Endometrial microvascular endothelial cells (primary cell): Measurements from ENCODE around the gene C1R. TPM values are rescaled to one million over a fixed set of nuclear protein-coding genes. Genes with fewer than 3 reads are reported as not detected.

Experiments
- in situ Hi-C: cut with HindIII; loops from 2 replicates; pipeline ENCODE4 v1.10.0; 2017; ENCODE audit warnings: low sequenced_read_pairs, low pct_unique_long_range_greater_than_20kb; ENCODE audit errors: inconsistent ontology term
- total RNA-seq: library from RNA; depleted of rRNA; stranded (reverse); fragments of >200 nt; gene quantifications from one replicate; pipeline ENCODE4 v1.2.3, GENCODE V29; 2015; ENCODE audit errors: inconsistent ontology term

C1R gene
- total RNA-seq, 1 donor from 2014 or later, result 8.8 TPM

DNA sequence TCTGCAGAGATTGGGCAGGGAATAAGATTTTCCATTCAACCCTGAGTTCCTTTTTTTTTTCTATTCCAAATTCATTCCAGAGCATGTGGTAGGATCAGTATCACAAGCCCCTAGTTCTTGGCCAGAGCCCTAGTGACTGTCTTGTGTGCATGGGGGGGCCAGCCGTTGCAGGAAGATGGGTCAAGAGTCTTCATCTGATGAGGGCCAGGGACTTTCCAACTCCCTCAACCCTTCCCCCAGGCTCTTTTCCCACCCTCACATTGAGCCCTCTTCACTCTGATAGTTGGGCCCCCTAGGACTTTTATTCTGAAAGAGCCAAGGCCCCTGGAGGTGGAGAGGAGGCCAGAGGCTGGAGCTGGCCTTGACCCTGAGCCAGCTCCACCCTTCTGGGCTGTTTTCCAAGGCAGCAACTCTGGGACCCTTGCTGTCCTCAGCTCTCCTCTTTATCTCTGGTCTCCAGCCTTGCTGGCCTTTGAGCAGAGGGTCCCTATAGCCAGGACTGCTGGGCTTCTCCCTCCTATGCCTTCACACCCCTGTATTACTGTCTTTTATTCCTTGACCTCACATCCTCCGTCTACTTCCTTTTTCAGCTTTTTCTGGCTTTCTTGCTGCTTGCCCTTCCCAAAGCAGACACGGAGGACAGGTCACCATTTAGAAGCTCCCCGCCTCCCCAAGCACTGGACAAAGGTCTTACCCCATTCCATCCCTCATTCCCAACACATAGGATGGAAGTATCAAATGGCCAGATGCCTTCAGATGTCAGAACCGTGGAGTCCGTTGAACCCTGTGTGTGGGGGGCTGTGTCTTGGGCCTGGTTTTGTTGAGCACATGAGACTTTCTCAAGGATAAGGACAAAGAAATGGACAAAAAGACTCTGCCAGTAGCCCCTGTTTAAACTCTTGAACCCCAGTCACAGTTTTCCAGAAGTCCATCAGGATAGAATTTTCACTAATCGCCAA is 30.8 kb upstream of the C1R start:
- in situ Hi-C loops, result loop anchor here (25.0 kb wide), 1 partner anchor 111 kb away; the partner anchor contains the start of gene LPCAT3

DNA sequence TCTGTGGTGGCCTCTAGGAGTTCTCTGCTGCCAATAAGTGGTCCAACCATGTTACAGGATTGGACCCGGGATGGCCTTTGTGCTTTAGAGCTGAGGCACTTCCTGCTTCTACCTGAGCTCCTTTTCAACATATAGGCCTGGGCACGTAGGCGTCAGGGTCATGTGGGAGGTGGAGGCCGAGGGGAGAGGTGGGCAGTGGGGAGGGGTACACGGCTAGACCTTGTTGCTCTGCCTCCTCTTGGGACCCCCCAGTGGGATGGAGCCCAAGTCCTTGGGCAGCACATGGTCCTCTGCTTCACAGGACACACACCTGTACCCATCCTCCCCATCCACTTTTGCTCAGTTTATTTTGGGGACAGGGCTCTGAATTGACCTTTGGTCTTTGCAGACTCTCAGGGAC is 29.1 kb upstream of the C1R start:
- in situ Hi-C loops, result loop anchor here (25.0 kb wide), 1 partner anchor 109 kb away; the partner anchor contains the start of gene LPCAT3

DNA sequence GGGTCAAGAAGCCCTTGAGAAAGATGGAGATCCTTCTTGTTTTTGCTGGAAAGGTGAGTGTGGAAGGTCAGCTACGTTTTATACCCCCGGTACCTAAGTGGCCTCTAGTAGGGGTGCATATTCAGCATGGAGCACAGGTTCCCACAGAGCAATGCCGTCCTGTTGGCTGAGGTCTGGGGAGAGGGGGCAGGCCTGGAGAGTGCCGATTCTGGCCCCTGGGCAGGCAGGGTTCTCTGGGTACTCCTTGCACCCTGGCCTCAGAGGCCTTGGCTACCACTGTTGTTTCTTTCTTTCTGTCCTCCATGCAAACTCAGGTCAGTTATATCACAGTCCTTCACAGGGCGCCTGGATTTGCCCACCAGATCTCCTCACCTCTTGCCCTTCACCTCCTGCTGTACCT is 27.9 kb upstream of the C1R start:
- in situ Hi-C loops, result loop anchor here (25.0 kb wide), 1 partner anchor 108 kb away; the partner anchor contains the start of gene LPCAT3

DNA sequence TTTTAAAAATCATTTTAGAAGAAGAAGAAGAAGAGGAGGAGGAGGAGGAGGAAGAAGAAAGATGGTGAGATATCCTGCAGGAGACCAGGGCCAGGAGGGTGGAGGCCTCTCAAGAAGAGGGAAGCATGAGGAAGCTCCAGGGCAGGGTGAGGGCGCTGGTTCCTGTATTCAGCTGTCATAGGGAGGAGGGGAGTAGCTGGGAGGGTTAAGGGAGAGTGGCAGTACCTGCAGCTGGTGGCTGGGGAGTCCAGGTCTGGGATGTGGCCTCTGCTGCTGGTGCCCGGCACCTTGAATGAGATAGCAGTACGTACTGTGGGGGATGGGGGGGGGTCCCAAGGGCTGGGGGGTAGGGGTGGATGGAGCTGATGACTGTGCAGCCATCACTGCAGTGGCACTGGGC is 26.6 kb upstream of the C1R start:
- in situ Hi-C loops, result loop anchor here (25.0 kb wide), 1 partner anchor 107 kb away; the partner anchor contains the start of gene LPCAT3

DNA sequence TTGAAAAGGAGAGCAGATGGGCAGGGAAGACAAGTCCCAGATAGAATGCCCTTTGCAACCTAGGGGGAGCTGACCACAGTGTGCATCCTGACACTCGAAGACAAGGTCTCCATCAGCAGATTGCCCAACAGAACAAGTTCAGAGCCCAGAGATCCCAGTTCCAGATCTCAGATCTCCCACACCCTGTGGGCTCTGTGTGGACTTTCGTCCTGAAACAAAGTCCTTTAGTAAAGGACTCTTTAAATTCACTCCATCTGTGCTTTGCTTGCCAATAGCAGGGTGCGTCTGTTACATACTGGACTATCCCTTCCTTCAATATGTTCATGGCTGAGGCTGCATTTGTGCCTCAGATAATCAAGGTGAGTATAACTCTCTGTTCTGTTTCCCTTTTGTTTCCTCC is 25.4 kb upstream of the C1R start:
- in situ Hi-C loops, result loop anchor here (25.0 kb wide), 1 partner anchor 105 kb away; the partner anchor contains the start of gene LPCAT3

DNA sequence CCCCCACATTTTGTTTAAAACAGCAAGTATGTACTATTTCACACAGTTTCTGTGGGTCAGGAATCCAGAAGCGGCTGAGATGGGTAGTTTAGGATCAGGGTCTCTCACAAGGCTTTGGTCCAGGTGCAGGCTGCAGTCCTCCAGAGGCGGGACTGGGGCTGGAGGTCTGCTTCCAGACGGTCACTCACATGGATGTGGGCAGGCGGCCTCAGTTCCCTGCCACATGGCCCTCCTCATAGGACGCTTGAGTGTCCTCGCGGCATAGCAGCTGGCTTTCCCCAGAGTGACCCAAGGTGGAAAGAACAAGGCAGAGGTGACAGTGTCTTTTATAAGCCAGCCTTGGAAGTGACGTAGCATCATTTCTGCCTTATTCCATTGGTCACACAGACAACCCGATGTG is 24.7 kb upstream of the C1R start:
- in situ Hi-C loops, result loop anchor here (25.0 kb wide), 1 partner anchor 105 kb away; the partner anchor contains the start of gene LPCAT3

DNA sequence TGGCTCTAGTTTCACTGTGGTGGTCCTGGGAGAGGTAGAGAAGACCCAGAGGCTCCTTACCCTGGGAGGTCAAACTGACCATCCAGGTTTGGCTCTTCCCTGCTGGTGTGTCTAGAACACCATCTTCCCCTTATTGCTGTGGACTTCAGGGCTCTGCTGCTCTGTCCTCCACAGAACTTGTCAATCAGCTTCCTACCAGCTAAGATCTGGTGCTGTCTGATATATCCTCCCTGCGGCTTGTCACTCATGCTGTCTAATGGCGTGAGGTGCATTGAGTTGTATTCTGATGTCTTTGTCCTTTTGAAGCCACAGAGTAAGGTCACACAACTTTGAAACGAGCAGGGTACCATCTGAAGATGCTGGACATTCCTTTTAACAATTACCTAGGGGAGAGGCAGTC is 24.0 kb upstream of the C1R start:
- in situ Hi-C loops, result loop anchor here (25.0 kb wide), 1 partner anchor 104 kb away; the partner anchor contains the start of gene LPCAT3

DNA sequence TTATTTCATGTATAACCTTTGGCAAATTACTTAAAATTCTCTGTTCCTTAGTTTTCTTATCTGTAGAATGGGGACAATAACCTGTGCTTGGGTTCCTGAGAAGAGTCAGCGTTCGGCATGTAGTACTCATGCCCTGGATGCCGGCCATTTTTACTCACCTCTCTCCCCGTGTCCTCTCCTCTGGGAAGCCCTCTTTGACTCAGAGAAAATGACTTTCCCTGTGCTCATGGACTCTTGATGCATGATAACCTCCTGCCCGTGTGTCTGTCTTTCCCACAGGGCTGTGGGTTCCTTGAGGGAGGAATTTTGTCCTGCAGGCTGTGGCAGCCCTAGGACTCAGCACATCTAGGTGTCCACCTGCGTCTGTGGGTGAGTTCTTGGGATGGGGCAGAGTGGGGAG is 22.6 kb upstream of the C1R start:
- in situ Hi-C loops, result loop anchor here (25.0 kb wide), 1 partner anchor 103 kb away; the partner anchor contains the start of gene LPCAT3

DNA sequence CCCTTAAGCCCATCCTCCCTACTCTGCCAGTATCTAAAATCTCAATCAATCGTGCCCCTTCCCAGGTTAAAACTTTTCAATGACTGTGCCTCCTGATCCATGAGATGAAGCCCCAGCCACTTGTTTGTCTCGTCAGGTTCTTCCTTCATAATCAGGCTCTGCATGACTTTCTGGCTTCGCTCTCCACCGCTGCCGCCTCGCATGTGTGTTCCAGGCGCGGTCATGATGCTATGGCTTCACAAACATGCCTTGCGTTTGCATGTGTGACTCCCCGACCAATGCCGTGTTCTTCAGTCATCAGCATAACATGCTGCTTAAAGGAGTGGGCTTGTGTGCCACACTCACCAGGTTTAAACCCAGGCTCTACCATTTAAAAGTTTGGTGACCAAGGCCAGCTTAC is 21.8 kb upstream of the C1R start:
- in situ Hi-C loops, result loop anchor here (25.0 kb wide), 1 partner anchor 102 kb away; the partner anchor contains the start of gene LPCAT3

DNA sequence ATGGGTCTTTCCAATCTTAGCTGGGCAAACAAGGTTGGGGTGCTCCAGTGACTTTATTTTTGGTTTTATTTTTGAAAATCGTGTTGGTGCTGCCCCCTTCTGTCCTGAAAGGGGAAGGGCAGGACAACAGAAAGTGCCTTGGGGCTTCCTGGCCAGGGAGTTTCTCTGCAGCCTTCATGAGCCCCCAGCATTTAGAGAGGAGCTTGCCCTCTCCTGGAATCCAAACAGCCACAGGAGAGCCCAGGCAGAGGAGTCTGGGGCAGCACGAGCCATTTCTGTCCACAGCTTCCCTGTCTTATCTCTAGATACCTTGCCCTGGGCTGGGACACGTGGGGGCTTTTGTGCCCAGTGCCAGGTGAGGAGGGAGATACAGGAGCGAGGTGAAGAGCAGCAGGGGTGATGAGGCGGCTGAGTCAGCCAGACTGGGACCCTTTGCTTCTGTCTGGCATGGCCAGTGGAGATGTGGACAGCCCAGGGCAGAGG is 21.2 kb upstream of the C1R start:
- in situ Hi-C loops, result loop anchor here (25.0 kb wide), 1 partner anchor 101 kb away; the partner anchor contains the start of gene LPCAT3

DNA sequence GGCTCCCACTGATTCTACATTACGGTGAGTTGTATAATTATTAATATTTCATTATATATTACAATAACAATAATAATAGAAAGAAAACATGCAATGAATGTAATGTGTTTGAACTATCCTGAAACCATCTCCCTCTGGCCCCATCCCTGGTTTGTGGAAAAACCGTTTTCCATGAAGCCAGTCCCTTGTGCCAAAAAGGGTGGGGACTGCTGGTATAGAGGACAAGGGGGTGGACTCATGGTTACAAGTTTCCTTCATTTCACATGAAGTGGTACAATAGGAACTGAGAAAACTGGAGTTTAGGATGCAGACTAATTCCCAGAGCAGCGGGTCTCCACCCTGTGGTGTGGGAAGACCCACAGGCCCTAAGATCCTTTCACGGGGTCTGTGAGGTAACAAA is 19.8 kb upstream of the C1R start:
- in situ Hi-C loops, result loop anchor here (25.0 kb wide), 1 partner anchor 100 kb away; the partner anchor contains the start of gene LPCAT3

DNA sequence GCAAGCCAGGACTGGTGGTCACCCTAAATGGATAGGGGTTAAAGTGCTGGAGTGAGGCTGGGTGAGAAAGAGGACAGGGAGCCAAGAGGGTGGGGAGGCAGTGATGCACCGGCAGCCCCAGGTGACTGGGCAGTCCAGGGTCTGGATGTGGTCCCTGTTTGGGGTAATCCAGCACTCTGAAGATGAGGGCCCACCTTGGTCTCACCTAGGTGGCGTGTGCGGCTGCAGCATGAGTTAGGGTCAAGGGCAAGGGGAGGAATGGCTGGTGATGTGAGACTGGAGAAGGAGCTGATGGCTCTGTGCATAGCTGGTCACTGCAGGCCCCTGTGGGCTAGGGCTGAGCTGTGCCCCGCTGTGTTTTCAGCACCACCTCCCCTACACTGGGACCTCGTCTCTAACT is 18.4 kb upstream of the C1R start:
- in situ Hi-C loops, result loop anchor here (25.0 kb wide), 1 partner anchor 98 kb away; the partner anchor contains the start of gene LPCAT3

DNA sequence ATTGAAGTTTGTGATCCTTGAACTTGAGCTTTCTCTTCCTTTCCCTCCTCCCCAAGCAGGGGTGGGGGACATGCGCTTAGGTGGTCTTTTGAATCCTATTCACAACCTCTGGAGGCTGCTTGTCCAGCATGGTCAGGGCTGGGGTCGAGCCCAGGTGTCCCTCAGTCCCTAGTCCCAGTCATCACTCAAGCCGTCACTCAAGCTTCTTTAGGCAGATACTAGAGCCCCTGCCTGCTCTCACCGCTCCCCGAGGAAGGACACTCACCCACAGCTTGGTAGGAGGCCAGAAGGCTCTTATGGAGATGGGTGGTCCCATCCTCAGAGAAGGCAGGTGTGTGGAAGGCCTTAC is 17.3 kb upstream of the C1R start:
- in situ Hi-C loops, result loop anchor here (25.0 kb wide), 1 partner anchor 97 kb away; the partner anchor contains the start of gene LPCAT3

DNA sequence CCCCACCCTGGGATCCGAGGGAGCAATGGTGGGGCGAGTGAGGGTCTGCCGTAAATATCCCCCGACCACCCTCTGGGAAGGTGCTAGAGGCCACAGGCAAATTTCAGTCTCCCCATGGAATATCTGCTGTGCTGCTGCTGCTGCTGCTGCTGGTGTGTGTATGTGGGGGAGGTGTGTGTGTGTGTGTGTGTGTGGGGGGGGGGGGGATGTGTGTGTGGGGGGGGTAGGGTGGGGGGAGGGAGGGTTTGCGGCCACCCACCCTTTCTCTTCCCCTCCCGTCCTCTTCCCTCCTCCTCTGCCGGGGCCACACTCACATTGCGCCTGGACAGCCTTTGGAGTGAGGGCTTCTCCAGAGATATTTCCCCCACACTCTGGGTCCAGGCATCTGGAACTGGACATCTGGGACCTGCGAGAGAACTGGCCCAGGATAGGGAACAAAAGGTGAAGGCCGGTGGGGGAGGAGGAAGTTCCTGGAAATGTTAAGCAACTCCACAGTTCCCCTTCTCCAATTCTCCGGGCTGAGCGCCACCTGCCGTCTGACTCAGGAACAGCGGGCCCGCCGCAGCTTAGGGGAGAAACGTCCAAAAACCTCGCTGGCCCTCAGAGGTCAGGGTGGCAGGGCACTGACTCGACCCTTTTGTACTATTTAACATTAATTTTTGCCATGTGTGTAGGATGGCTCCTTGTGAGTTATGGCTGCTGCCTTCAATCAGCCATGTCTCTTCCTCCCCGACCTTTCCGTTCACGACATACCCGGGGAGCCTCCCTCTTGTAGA is 16.7 kb upstream of the C1R start, which contains the start of gene C1RL:
Gene C1RL, minus strand, starts transcription at position 419 of the 776 bp plus-strand sequence. Its CDS starts 34 bp downstream, at position 385.
- in situ Hi-C loops, result loop anchor here (25.0 kb wide), 1 partner anchor 97 kb away; the partner anchor contains the start of gene LPCAT3

DNA sequence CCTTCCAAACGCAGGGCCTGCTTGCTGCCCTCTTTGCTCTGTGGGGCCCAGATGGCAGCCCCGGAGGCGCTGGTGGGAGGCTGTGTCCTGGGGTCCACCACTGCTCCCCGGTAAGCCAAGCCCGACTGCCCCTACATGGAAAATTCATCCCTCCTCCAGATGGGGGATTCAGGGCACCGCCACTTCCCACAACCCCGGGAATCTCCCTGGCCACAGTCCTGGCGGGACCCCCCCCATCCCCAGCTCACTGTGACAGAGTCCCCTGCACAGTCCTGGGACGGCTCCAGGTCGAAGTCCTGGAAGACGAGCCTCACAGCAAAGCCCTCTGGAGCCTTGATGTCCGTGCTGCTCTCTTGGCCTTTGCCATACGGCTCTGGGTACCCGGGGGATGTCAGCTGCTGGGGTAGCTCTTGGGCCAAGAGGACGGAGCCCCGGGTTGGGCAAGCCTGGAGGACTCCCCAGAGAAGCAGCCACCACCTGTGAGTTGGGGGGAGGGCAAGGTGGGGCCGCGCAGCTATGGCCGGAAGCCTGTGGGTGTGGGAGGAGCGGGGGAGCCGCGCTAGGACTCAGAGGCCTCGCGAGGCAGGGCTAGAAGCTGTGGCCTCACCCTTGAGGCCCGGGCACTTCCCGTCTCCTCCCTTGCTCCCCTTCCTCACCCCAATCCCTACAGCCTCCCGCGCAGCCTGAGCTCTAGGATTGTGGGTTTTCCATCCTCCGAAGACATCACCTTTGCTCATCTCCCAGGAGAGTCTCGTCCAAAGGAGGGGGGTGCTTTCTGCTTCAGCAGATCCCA is 16.0 kb upstream of the C1R start:
- in situ Hi-C loops, result loop anchor here (25.0 kb wide), 1 partner anchor 96 kb away; the partner anchor contains the start of gene LPCAT3

DNA sequence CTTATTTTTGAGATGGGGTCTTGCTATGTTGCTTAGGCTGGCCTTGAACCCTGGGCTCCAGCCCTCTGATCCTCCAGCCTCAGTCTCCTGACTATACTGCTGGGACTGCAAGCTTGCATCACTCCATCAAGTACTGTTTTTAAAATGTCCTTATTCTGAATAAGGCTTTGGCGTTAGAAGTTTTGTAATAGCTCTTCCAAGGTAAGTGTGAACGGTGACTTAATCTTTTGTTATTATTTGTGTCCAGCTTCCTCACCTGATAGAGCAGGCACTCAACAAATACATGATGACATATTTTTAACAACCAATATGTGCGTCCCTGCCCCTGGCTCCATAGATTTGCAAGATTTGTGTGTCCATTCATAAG is 15.4 kb upstream of the C1R start:
- in situ Hi-C loops, result loop anchor here (25.0 kb wide), 1 partner anchor 95 kb away; the partner anchor contains the start of gene LPCAT3

DNA sequence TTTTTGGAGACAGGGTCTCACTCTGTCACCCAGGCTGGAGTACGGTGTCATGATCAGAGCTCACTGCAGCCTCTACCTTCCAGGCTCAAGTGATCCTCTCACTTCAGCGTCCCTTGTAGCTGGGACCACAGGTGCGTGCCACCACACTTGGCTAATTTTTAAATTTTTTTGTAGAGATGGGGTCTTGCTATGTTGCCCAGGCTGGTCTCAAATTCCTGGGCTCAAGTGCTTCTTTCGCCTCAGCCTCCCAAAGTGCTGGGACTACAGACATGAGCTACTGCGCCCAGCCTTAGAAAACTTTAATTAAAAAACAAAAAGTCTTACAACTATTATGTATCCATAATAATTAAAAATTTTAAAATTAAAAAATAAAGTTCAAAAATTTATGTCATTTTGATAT is 14.9 kb upstream of the C1R start:
- in situ Hi-C loops, result loop anchor here (25.0 kb wide), 1 partner anchor 95 kb away; the partner anchor contains the start of gene LPCAT3

DNA sequence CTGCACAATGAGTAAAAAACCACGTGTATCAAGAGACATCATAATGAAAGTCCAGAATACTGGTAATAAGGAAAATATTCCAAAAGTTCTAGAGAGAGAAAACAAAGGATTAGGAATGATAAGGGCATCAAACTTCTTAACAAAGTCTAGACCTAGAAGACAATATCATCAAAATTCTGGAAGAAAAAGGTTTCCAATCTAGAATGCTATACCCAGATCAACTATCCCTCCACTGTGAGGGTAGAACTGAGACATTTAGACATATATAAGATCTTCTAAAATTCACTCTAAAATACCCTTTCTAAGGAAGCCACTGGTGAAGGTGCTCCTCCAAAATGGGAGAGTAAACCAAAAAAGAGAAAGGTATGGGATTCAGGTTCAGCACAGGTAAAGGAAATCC is 13.8 kb upstream of the C1R start:
- in situ Hi-C loops, result loop anchor here (25.0 kb wide), 1 partner anchor 94 kb away; the partner anchor contains the start of gene LPCAT3
